H1 (cell line): Measurements from ENCODE around the gene WDR4. TPM values are rescaled to one million over a fixed set of nuclear protein-coding genes. Genes with fewer than 3 reads are reported as not detected.
"Not testable (repeated sequence)": the region's sequence is repeated elsewhere in the genome, so short reads cannot be mapped to it uniquely, and the experiment has no call there.

Experiments used
- CTCF ChIA-PET: fragments of 300-600 bp; sonication (Branson Sonifier 250); formaldehyde crosslinking; loops from one replicate; lab custom pipeline; 2021; ENCODE audit not compliant: partially characterized antibody; lab: Charles Lee
- POLR2A ChIA-PET: fragments of 300-600 bp; sonication (Branson Sonifier 250); formaldehyde crosslinking; loops from one replicate; lab custom pipeline; 2021; ENCODE audit warnings: inconsistent platforms; ENCODE audit not compliant: partially characterized antibody; lab: Charles Lee
- DNase-seq, 2 experiments: peaks; one replicate each; pipeline versions ENCODE4 v3.0.0 to v3.0.0-alpha.2; 2010 to 2022; ENCODE audit warnings: low spot score in 2 of 2, low read depth in 1 of 2, mixed read lengths in 1 of 2
- FAIRE-seq: peaks from 2 replicates; lab custom pipeline; 2011; peaks lifted over from hg19 to GRCh38; lab: Jason Lieb, UNC
- H2AFZ ChIP-seq: 2 replicates; pipeline ENCODE4 v1.8.1; 2012; ENCODE audit warnings: low read length, inconsistent platforms
- H2AK5ac ChIP-seq: 2 replicates; pipeline ENCODE4 v1.6.1; 2013; ENCODE audit warnings: low read depth, low read length
- H2BK120ac ChIP-seq: replicated peaks from 2 replicates; pipeline ENCODE3; 2013; ENCODE audit warnings: low read depth, low read length, inconsistent platforms
- H2BK12ac ChIP-seq: 2 replicates; pipeline ENCODE4 v1.6.1; 2013; ENCODE audit warnings: low read depth, low read length
- H2BK15ac ChIP-seq: 2 replicates; pipeline ENCODE4 v1.6.1; 2013; ENCODE audit warnings: low read length
- H2BK20ac ChIP-seq: 2 replicates; pipeline ENCODE4 v1.6.1; 2013; ENCODE audit warnings: low read length
- H2BK5ac ChIP-seq: 2 replicates; pipeline ENCODE4 v1.6.1; 2013; ENCODE audit warnings: low read depth, low read length
- H3K14ac ChIP-seq: 2 replicates; pipeline ENCODE4 v1.6.1; 2013; ENCODE audit warnings: inconsistent platforms; ENCODE audit not compliant: insufficient read length
- H3K18ac ChIP-seq: 2 replicates; pipeline ENCODE4 v1.6.1; 2013; ENCODE audit warnings: low read length; ENCODE audit errors: extremely low read depth
- H3K23ac ChIP-seq: 2 replicates; pipeline ENCODE4 v1.6.1; 2013; ENCODE audit warnings: inconsistent platforms; ENCODE audit not compliant: insufficient read length
- H3K23me2 ChIP-seq: 2 replicates; pipeline ENCODE4 v1.6.1; 2013; ENCODE audit warnings: low read depth, low read length
- H3K27ac ChIP-seq: 2 replicates; pipeline ENCODE4 v1.6.1; 2011; ENCODE audit warnings: low read depth, low read length, inconsistent platforms
- H3K27me3 ChIP-seq, 4 experiments: replicated peaks in 1 of 4; 1 replicate in 1 of 4; 2 replicates in 3 of 4; pipeline versions ENCODE4 v1.6.1 to v1.8.1; 2011 to 2013; ENCODE audit warnings: low read length in 3 of 4, mild to moderate bottlenecking in 3 of 4, inconsistent platforms in 2 of 4, mixed read lengths in 2 of 4, moderate library complexity in 1 of 4; ENCODE audit not compliant: control insufficient read depth in 3 of 4, insufficient read depth in 3 of 4; ENCODE audit errors: extremely low read depth in 1 of 4
- H3K36me3 ChIP-seq, 4 experiments: 2 replicates each; pipeline versions ENCODE4 v1.6.1 to v1.8.1; 2011 to 2013; ENCODE audit warnings: mild to moderate bottlenecking in 4 of 4, low read length in 3 of 4, moderate library complexity in 2 of 4, control low read depth in 1 of 4, inconsistent platforms in 1 of 4; ENCODE audit not compliant: insufficient read depth in 4 of 4, control insufficient read depth in 2 of 4
- H3K4ac ChIP-seq: replicated peaks from 2 replicates; pipeline ENCODE3; 2013; ENCODE audit warnings: low read length, low read depth, mixed read lengths, inconsistent platforms; ENCODE audit not compliant: insufficient read length
- H3K4me1 ChIP-seq, 4 experiments: replicated peaks in 1 of 4; 1 replicate in 1 of 4; 2 replicates in 3 of 4; pipeline versions ENCODE4 v1.6.1 to v1.8.1; 2011 to 2013; ENCODE audit warnings: low read length in 3 of 4, inconsistent platforms in 2 of 4, mixed read lengths in 1 of 4; ENCODE audit not compliant: insufficient read depth in 4 of 4, control insufficient read depth in 3 of 4
- H3K4me2 ChIP-seq, 2 experiments: 2 replicates each; pipeline versions ENCODE4 v1.6.1 to v1.8.1; 2011 to 2013; ENCODE audit warnings: low read depth in 2 of 2, low read length in 2 of 2, control low read depth in 1 of 2, inconsistent platforms in 1 of 2, mild to moderate bottlenecking in 1 of 2; ENCODE audit not compliant: insufficient read depth in 1 of 2
- H3K4me3 ChIP-seq, 4 experiments: fragments of 200-600, 300-600 bp in 1 of 4; sonication (generic), shearing (Covaris generic), sonication (Bioruptor Twin) in 1 of 4; 2 replicates each; pipeline versions ENCODE4 v1.5.1 to v1.8.1; 2011 to 2016; ENCODE audit warnings: low read length in 4 of 4, low read depth in 3 of 4, control low read depth in 2 of 4, inconsistent platforms in 2 of 4, mild to moderate bottlenecking in 2 of 4, mixed read lengths in 1 of 4, moderate library complexity in 1 of 4; ENCODE audit not compliant: insufficient read depth in 2 of 4; ENCODE audit errors: extremely low read depth in 1 of 4
- H3K56ac ChIP-seq: replicated peaks from 2 replicates; pipeline ENCODE3; 2013; ENCODE audit warnings: low read depth, mild to moderate bottlenecking, mixed read lengths, low read length, inconsistent platforms; ENCODE audit not compliant: insufficient read length
- H3K79me1 ChIP-seq: 2 replicates; pipeline ENCODE4 v1.6.1; 2013; ENCODE audit warnings: low read depth, low read length, control low read depth
- H3K79me2 ChIP-seq, 2 experiments: 2 replicates each; pipeline versions ENCODE4 v1.6.1 to v1.8.1; 2012 to 2013; ENCODE audit warnings: low read length in 2 of 2, mild to moderate bottlenecking in 2 of 2, inconsistent platforms in 1 of 2; ENCODE audit not compliant: insufficient read depth in 2 of 2, control insufficient read depth in 1 of 2
- H3K9ac ChIP-seq, 4 experiments: replicated peaks in 1 of 4; 1 replicate in 1 of 4; 2 replicates in 3 of 4; pipeline versions ENCODE4 v1.6.1 to v1.8.1; 2011 to 2013; ENCODE audit warnings: low read depth in 3 of 4, low read length in 3 of 4, control low read depth in 2 of 4, mild to moderate bottlenecking in 2 of 4, moderate library complexity in 2 of 4, inconsistent platforms in 1 of 4; ENCODE audit errors: extremely low read depth in 1 of 4
- H3K9me3 ChIP-seq, 2 experiments: 2 replicates each; pipeline versions ENCODE4 v1.6.1 to v1.8.1; 2012 to 2013; ENCODE audit warnings: mild to moderate bottlenecking in 2 of 2, moderate library complexity in 2 of 2, control low read depth in 1 of 2, inconsistent platforms in 1 of 2, low read depth in 1 of 2, low read length in 1 of 2, mixed read lengths in 1 of 2; ENCODE audit not compliant: insufficient read depth in 2 of 2
- H4K20me1 ChIP-seq, 2 experiments: replicated peaks in 1 of 2; 2 replicates each; pipeline versions ENCODE3 to v1.8.1; 2011 to 2013; ENCODE audit warnings: inconsistent platforms in 2 of 2, low read length in 2 of 2, mild to moderate bottlenecking in 1 of 2; ENCODE audit not compliant: insufficient read depth in 2 of 2, control insufficient read depth in 1 of 2
- H4K5ac ChIP-seq: 2 replicates; pipeline ENCODE4 v1.6.1; 2013; ENCODE audit warnings: low read length, low read depth, mixed read lengths, inconsistent platforms; ENCODE audit not compliant: insufficient read length
- H4K8ac ChIP-seq: 2 replicates; pipeline ENCODE4 v1.8.0; 2013; ENCODE audit warnings: mild to moderate bottlenecking, moderate library complexity, low read length, inconsistent platforms; ENCODE audit not compliant: insufficient read depth; ENCODE audit errors: extremely low read depth
- H4K91ac ChIP-seq: replicated peaks from 2 replicates; pipeline ENCODE3; 2013; ENCODE audit warnings: low read length, mixed read lengths, inconsistent platforms; ENCODE audit not compliant: insufficient read length
- WGBS, 2 experiments: shearing (Covaris generic) in 1 of 2; methylation state at CpG; one replicate each; pipeline versions ENCODE4 v1.1.6 to v1.1.7; 2013 to 2015; ENCODE audit warnings: low lambda C conversion rate in 2 of 2, mixed read lengths in 2 of 2, inconsistent platforms in 1 of 2, low coverage in 1 of 2, missing lambda C conversion rate in 1 of 2; ENCODE audit not compliant: insufficient replicate concordance in 2 of 2, insufficient coverage in 1 of 2, insufficient read length in 1 of 2; ENCODE audit errors: extremely low coverage in 1 of 2, missing lambda C conversion rate in 1 of 2; 5-methylcytosine and 5-hydroxymethylcytosine counted together
- polyA plus RNA-seq, 7 experiments: library from polyadenylated mRNA; depleted of rRNA in 3 of 7; stranded (reverse) in 5 of 7; unstranded in 2 of 7; fragments of >200 nt in 5 of 7; fragments of 200-250 nt in 2 of 7; gene quantifications; 1 replicate in 5 of 7; 2 replicates in 1 of 7; 4 replicates in 1 of 7; pipeline versions ENCODE4 v1.2.1 to v1.2.3, GENCODE V29; 2011 to 2013; ENCODE audit warnings: missing spikeins in 2 of 7, mixed read lengths in 2 of 7
- total RNA-seq: library from RNA; stranded (reverse); fragmentation: NEBNext Ultra II Directional; extraction: Animal tissue kit (Norgen Biotek cat#: 25700); gene quantifications from 2 replicates; pipeline ENCODE4 v1.2.1, GENCODE V29; 2021

The WDR4 gene
- total and polyA plus RNA-seq, 2 of the 8 experiments (the other 6 are each of a cell fraction or from before 2014, with no cell fraction given) = 28.9 to 47.8 TPM

GRCh38 chr21:42812528-42813241 lies 66.7 kb downstream of the WDR4 start:
- H3K4me1 ChIP-seq, H2BK12ac ChIP-seq, H2BK120ac ChIP-seq, H2BK15ac ChIP-seq, H3K9ac ChIP-seq, H3K23ac ChIP-seq, H3K36me3 ChIP-seq, H3K27ac ChIP-seq, H4K91ac ChIP-seq, H2AK5ac ChIP-seq, H3K79me1 ChIP-seq, H3K56ac ChIP-seq, H3K4me3 ChIP-seq, H3K14ac ChIP-seq, FAIRE-seq, H2BK5ac ChIP-seq, H4K20me1 ChIP-seq, H3K23me2 ChIP-seq, H4K8ac ChIP-seq, H4K5ac ChIP-seq, H3K27me3 ChIP-seq, H3K4ac ChIP-seq, H3K79me2 ChIP-seq, H2AFZ ChIP-seq, H3K18ac ChIP-seq, H2BK20ac ChIP-seq, H3K4me2 ChIP-seq: not testable (repeated sequence)
- peak in 1 of 2 experiments; percentile 31 for DNase-seq
- CTCF ChIA-PET = interaction anchor here (0.6 to 3.7 kb wide), 2 partner anchors 21 to 259 kb away, joined by 4 to 14 read pairs; no protein-coding TSS in a partner anchor
- peaks cover 17 to 28% of the 10 kb centered on the region in 2 experiments for H3K9me3 ChIP-seq
- 84% methylated on average over 5 of the region's 5 CpGs; no CpG with 5 or more reads in 1 of the 2 experiments for WGBS, 2 experiments
- POLR2A ChIA-PET = interaction anchor here (1.2 to 1.7 kb wide), 3 partner anchors 15 to 18 kb away, joined by 4 read pairs; no protein-coding TSS in a partner anchor
